IMR-90 (cell line): ENCODE results near the gene VWA7.

Source experiments
- CTCF ChIP-seq: conservative IDR thresholded peaks from 2 replicates; pipeline ENCODE4 v1.5.1; 2012; ENCODE audit warnings: mild to moderate bottlenecking, low read depth, low read length, improper control_type of control experiment
- ELK1 ChIP-seq: fragments of 150-350 bp; IDR thresholded peaks from 2 replicates; pipeline ENCODE4 v1.6.1; 2016; ENCODE audit warnings: low read depth, mild to moderate bottlenecking, low read length, moderate library complexity, borderline replicate concordance
- RFX5 ChIP-seq: IDR thresholded peaks from 2 replicates; pipeline ENCODE4 v1.8.0; 2012; ENCODE audit warnings: low read depth, mild to moderate bottlenecking, low read length, moderate library complexity

GRCh38 chr6:31750411-31751022, 26.6 kb downstream of the VWA7 start:
- TF ChIP-seq CTCF = no peak
- no peak for TF ChIP-seq RFX5
- TF ChIP-seq ELK1 = no peak
